NCI-H1048 (cell line): ENCODE measurements around the gene TOP3A.
"Not testable (repeated sequence)": the region's sequence is repeated elsewhere in the genome, so short reads cannot be mapped to it uniquely, and the experiment has no call there.

ENCODE experiments used
- DNase-seq: peaks from one replicate; lab custom pipeline; 2025; lab: John Stamatoyannopoulos, UW

The TOP3A gene

GRCh38 chr17:18314731-18315561 is at the start of gene TOP3A, which contains the start of gene SMCR8:
TOP3A (minus strand) TSS chr17:18314994; CDS start chr17:18314778, 216 bp downstream.
SMCR8 (plus strand) TSS chr17:18315293; CDS start chr17:18315790, 497 bp downstream.
- DNase-seq = peak; percentile 88

GRCh38 chr17:18364166-18364565 is 49.4 kb upstream of the TOP3A start:
- DNase-seq = no peak

GRCh38 chr17:18363101-18364049 is 48.6 kb upstream of the TOP3A start, which contains the start of gene SHMT1:
SHMT1 (minus strand) TSS chr17:18363550; CDS start chr17:18355981, 7,569 bp downstream.
- DNase-seq = peak; percentile 80

- no peak for DNase-seq
Observed at GRCh38 chr17:18362698-18363100, 47.9 kb upstream of the TOP3A start.

- no peak for DNase-seq
Observed at GRCh38 chr17:18361837-18362697, 47.3 kb upstream of the TOP3A start.

GRCh38 chr17:18360518-18360917 is 45.7 kb upstream of the TOP3A start:
- DNase-seq = no peak

- DNase-seq = no peak
Observed at GRCh38 chr17:18356624-18357023, 41.8 kb upstream of the TOP3A start.

GRCh38 chr17:18353541-18353940 is 38.7 kb upstream of the TOP3A start:
- no peak for DNase-seq

- DNase-seq = no peak
Observed at GRCh38 chr17:18344021-18344420, 29.2 kb upstream of the TOP3A start.

GRCh38 chr17:18339933-18340332 is 25.1 kb upstream of the TOP3A start:
- no peak for DNase-seq

GRCh38 chr17:18338158-18338557 is 23.4 kb upstream of the TOP3A start:
- DNase-seq = not testable (repeated sequence)

GRCh38 chr17:18332909-18333489 is 18.2 kb upstream of the TOP3A start:
- no peak for DNase-seq

GRCh38 chr17:18331879-18332278 is 17.1 kb upstream of the TOP3A start:
- no peak for DNase-seq

- no peak for DNase-seq
Observed at GRCh38 chr17:18328643-18329204, 13.9 kb upstream of the TOP3A start.

GRCh38 chr17:18327556-18327955 is 12.8 kb upstream of the TOP3A start:
- DNase-seq = no peak

GRCh38 chr17:18327093-18327492 is 12.3 kb upstream of the TOP3A start:
- DNase-seq = no peak

GRCh38 chr17:18326572-18326971 is 11.8 kb upstream of the TOP3A start:
- no peak for DNase-seq

GRCh38 chr17:18326039-18326438 is 11.2 kb upstream of the TOP3A start:
- no peak for DNase-seq

GRCh38 chr17:18324140-18325050 is 9.6 kb upstream of the TOP3A start:
- no peak for DNase-seq
